Esophagus squamous epithelium (tissue), 5 donors: ENCODE results near the gene TRPC5OS. TPM values are rescaled to one million over a fixed set of nuclear protein-coding genes. Genes with fewer than 3 reads are reported as not detected.

Experiments used
- DNase-seq: peaks from one replicate; lab custom pipeline; 2025; lab: John Stamatoyannopoulos, UW
- H3K27ac ChIP-seq, 4 donors: fragments of 200-600 bp; sonication (generic); one replicate each; pipeline ENCODE4 v1.5.1; 2016 to 2019; ENCODE audit warnings: mild to moderate bottlenecking in 1 of 4
- H3K27me3 ChIP-seq, 4 donors: fragments of 200-600 bp; sonication (generic); 1 replicate in 3 of 4; 2 replicates in 1 of 4; pipeline versions ENCODE4 v1.5.1 to v1.6.0; 2017 to 2021; ENCODE audit warnings: antibody characterized with exemption in 1 of 4
- H3K36me3 ChIP-seq, 3 donors: fragments of 200-600 bp; sonication (generic); one replicate each; pipeline ENCODE4 v1.5.1; 2016 to 2019
- H3K4me1 ChIP-seq, 3 donors: fragments of 200-600 bp; sonication (generic); one replicate each; pipeline ENCODE4 v1.5.1; 2017 to 2019
- H3K4me3 ChIP-seq, 4 donors: fragments of 200-600 bp; sonication (generic); 1 replicate in 3 of 4; 2 replicates in 1 of 4; pipeline ENCODE4 v1.5.1; 2016 to 2019; ENCODE audit warnings: mild to moderate bottlenecking in 2 of 4, moderate library complexity in 1 of 4
- H3K9me3 ChIP-seq, 3 donors: fragments of 200-600 bp; sonication (generic); one replicate each; pipeline ENCODE4 v1.5.1; 2016 to 2019
- CTCF ChIP-seq, 6 experiments: fragments of 450-650 bp in 4 of 6; fragments of 200-600 bp in 2 of 6; sonication (generic) in 2 of 6; IDR thresholded peaks; one replicate each; pipeline ENCODE4 v1.5.1; 2016 to 2019; ENCODE audit warnings: antibody characterized with exemption in 6 of 6, mild to moderate bottlenecking in 4 of 6, moderate library complexity in 4 of 6
- POLR2A ChIP-seq, 4 donors: fragments of 450-650 bp; IDR thresholded peaks; one replicate each; pipeline ENCODE4 v1.6.1; 2017; ENCODE audit warnings: antibody characterized with exemption in 4 of 4, mild to moderate bottlenecking in 4 of 4, moderate library complexity in 3 of 4
- WGBS, 2 donors: methylation state at CpG; one replicate each; pipeline ENCODE4 v1.1.5; 2018; 5-methylcytosine and 5-hydroxymethylcytosine counted together
- intact Hi-C: fragments of 100-400 bp; cut with DNase I; formaldehyde crosslinking; loops from one replicate; pipeline ENCODE4 v1.15.0; 2022
- total RNA-seq, 4 donors: library from RNA; depleted of rRNA; stranded (reverse); fragments of >200 nt; gene quantifications; one replicate each; pipeline ENCODE4 v1.1.0, GENCODE V29; 2016
- donor health status: DM: yes; HTN: yes; CAD: no.

TRPC5OS gene
- not detected for total RNA-seq

GRCh38 chrX:111875881-111876280 lies at the start of gene TRPC5OS:
Gene TRPC5OS (plus strand): TSS chrX:111876181. CDS start chrX:111901850, 25,669 bp downstream.
- 71 to 80% methylated on average over 1 of the region's 1 CpG for WGBS, 2 donors
- intact Hi-C loops: no loop called here
- no peak for TF ChIP-seq CTCF (IDR thresholded peaks at IDR 0.05)
- no peak for TF ChIP-seq POLR2A (IDR thresholded peaks at IDR 0.05)
- Histone ChIP-seq H3K9me3 (no peaks in the 10 kb centered on the region), H3K4me3 (no peak within 1 kb of the TSS), H3K4me1 (no peaks in the 10 kb centered on the region), H3K27me3 (no peaks in the 10 kb centered on the region), H3K36me3 (no peaks in the 10 kb centered on the region), H3K27ac (no peak within 1 kb of the TSS)
- no peak for DNase-seq

GRCh38 chrX:111829345-111829744 lies 46.6 kb upstream of the TRPC5OS start:
- Histone ChIP-seq H3K27me3 (no peaks in the 10 kb centered on the region), H3K9me3 (no peaks in the 10 kb centered on the region), H3K36me3 (no peaks in the 10 kb centered on the region), H3K4me3 (no peak overlapping the region), H3K4me1 (no peaks in the 10 kb centered on the region), H3K27ac (no peak overlapping the region)
- intact Hi-C loops: no loop called here
- no peak for TF ChIP-seq CTCF (IDR thresholded peaks at IDR 0.05)
- no peak for TF ChIP-seq POLR2A (IDR thresholded peaks at IDR 0.05)
- no peak for DNase-seq
- 50 to 79% methylated on average over 1 to 2 of the region's 2 CpGs for WGBS, 2 donors

DNA sequence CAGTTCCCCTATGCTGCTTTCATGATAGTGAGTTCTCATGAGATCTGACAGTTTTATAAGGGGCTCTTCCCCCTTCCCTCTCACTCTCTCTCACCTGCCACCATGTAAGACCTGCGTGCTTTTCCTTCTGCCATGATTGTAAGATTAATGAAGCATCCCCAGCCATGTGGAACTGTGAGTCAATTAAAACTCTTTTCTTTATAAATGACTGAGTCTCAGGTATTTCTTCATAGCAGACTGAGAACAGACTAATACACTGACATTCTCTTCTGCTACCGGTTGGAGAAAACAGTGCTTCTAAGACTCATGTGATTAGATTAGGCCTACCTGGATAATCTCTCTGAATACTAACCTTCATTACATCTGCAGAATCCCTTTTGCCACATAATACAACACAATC lies 45.4 kb upstream of the TRPC5OS start:
- no peaks in the 10 kb centered on the region for H3K36me3 ChIP-seq
- no peaks in the 10 kb centered on the region for H3K27me3 ChIP-seq
- no peak for DNase-seq
- intact Hi-C loops: no loop called here
- H3K4me3 ChIP-seq: no peak overlapping the region
- TF ChIP-seq POLR2A (IDR thresholded peaks at IDR 0.05) (no peak), CTCF (IDR thresholded peaks at IDR 0.05) (no peak)
- WGBS, 2 donors: 80 to 89% methylated on average over 1 to 2 of the region's 2 CpGs
- no peak overlapping the region for H3K27ac ChIP-seq
- H3K4me1 ChIP-seq: no peaks in the 10 kb centered on the region
- no peaks in the 10 kb centered on the region for H3K9me3 ChIP-seq

DNA sequence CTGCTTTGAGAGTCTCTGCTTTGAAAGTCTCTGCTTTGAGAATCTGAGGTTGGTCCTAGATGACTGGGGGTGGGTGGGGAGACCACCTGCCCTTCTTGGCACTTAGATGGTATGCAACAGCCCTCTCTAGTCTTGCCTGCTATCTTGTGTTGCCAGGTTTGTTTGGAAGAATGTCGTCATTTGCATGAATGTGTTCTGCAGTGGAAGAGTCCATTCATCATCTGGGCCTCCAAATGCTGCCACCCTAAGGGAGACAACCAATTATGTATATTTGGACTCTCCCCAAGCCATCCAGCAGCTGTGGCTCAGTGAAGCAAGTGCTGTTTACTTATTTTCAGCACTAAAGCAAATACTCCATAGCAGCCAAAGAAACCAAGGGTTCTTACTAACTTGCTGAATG lies 44.6 kb upstream of the TRPC5OS start:
- no peak for TF ChIP-seq CTCF (IDR thresholded peaks at IDR 0.05)
- no peak for TF ChIP-seq POLR2A (IDR thresholded peaks at IDR 0.05)
- Histone ChIP-seq H3K4me1 (no peaks in the 10 kb centered on the region), H3K27ac (no peak overlapping the region), H3K27me3 (no peaks in the 10 kb centered on the region), H3K4me3 (no peak overlapping the region), H3K36me3 (no peaks in the 10 kb centered on the region), H3K9me3 (no peaks in the 10 kb centered on the region)
- intact Hi-C loops: no loop called here
- DNase-seq: no peak
- WGBS, 2 donors: 43% methylated on average over 1 of the region's 1 CpG

- intact Hi-C loops: no loop called here
- TF ChIP-seq POLR2A (IDR thresholded peaks at IDR 0.05) (no peak), CTCF (IDR thresholded peaks at IDR 0.05) (no peak)
- no peak for DNase-seq
- H3K27me3 ChIP-seq: no peaks in the 10 kb centered on the region
- H3K36me3 ChIP-seq: no peaks in the 10 kb centered on the region
- H3K4me1 ChIP-seq: no peaks in the 10 kb centered on the region
- WGBS, 2 donors: 71 to 77% methylated on average over 1 of the region's 1 CpG
- H3K4me3 ChIP-seq: no peak overlapping the region
- no peaks in the 10 kb centered on the region for H3K9me3 ChIP-seq
- H3K27ac ChIP-seq: no peak overlapping the region
Observed at GRCh38 chrX:111837197-111837596, 38.8 kb upstream of the TRPC5OS start.
